Hepatocyte (in vitro differentiated cells): ENCODE measurements around the gene DGKD. TPM values are rescaled to one million over a fixed set of nuclear protein-coding genes. Genes with fewer than 3 reads are reported as not detected.

Experiments
- DNase-seq: peaks from one replicate; pipeline ENCODE4 v3.0.0-alpha.2; 2016; ENCODE audit warnings: low spot score
- H2AFZ ChIP-seq: fragments of 200-600 bp; sonication (generic); 2 replicates; pipeline ENCODE4 v1.6.0; 2016; ENCODE audit warnings: antibody characterized with exemption, mild to moderate bottlenecking
- H3K27ac ChIP-seq: fragments of 200-600 bp; sonication (generic); 2 replicates; pipeline ENCODE4 v1.5.1; 2016; ENCODE audit warnings: mild to moderate bottlenecking
- H3K27me3 ChIP-seq: fragments of 200-600 bp; sonication (generic); 2 replicates; pipeline ENCODE4 v1.6.1; 2016
- H3K36me3 ChIP-seq: fragments of 200-600 bp; sonication (generic); replicated peaks from 2 replicates; pipeline ENCODE4 v1.5.1; 2016; ENCODE audit warnings: low read depth; ENCODE audit not compliant: insufficient read depth
- H3K4me1 ChIP-seq: fragments of 200-600 bp; sonication (generic); 2 replicates; pipeline ENCODE4 v1.5.1; 2016; ENCODE audit warnings: mild to moderate bottlenecking, moderate library complexity; ENCODE audit not compliant: insufficient read depth
- H3K4me2 ChIP-seq: fragments of 200-600 bp; sonication (generic); 2 replicates; pipeline ENCODE4 v1.6.0; 2016
- H3K4me3 ChIP-seq: fragments of 200-600 bp; sonication (generic); 2 replicates; pipeline ENCODE4 v1.5.1; 2016; ENCODE audit warnings: mild to moderate bottlenecking
- H3K79me2 ChIP-seq: fragments of 200-600 bp; sonication (generic); 2 replicates; pipeline ENCODE4 v1.6.0; 2017; ENCODE audit warnings: mild to moderate bottlenecking
- H3K9me2 ChIP-seq: fragments of 200-600 bp; sonication (generic); replicated peaks from 2 replicates; pipeline ENCODE4 v1.6.0; 2017; ENCODE audit warnings: mild to moderate bottlenecking; ENCODE audit not compliant: insufficient read depth
- H3K9me3 ChIP-seq: fragments of 200-600 bp; sonication (generic); 2 replicates; pipeline ENCODE4 v1.5.1; 2016; ENCODE audit warnings: low read depth, mild to moderate bottlenecking
- H4K20me1 ChIP-seq: fragments of 200-600 bp; sonication (generic); 2 replicates; pipeline ENCODE4 v1.6.0; 2016; ENCODE audit warnings: mild to moderate bottlenecking; ENCODE audit not compliant: insufficient read depth, poor library complexity, severe bottlenecking
- EZH2 ChIP-seq: fragments of 200-600 bp; sonication (generic); IDR thresholded peaks from 2 replicates; pipeline ENCODE4 v1.6.1; 2016; ENCODE audit warnings: antibody characterized with exemption, mild to moderate bottlenecking, borderline replicate concordance
- EZH2phosphoT487 ChIP-seq: fragments of 200-600 bp; sonication (generic); IDR thresholded peaks from one replicate; pipeline ENCODE4 v1.6.1; 2018; ENCODE audit warnings: antibody characterized with exemption, mild to moderate bottlenecking, low read depth, moderate library complexity; ENCODE audit not compliant: unreplicated experiment, severe bottlenecking
- WGBS: methylation state at CpG from one replicate; pipeline ENCODE4 v1.1.6; 2016; ENCODE audit warnings: low lambda C conversion rate; ENCODE audit errors: missing lambda C conversion rate; 5-methylcytosine and 5-hydroxymethylcytosine counted together
- polyA plus RNA-seq: library from polyadenylated mRNA; unstranded; fragments of >200 nt; fragmentation: Nextera tagmentation; extraction: Ambion mirVana; gene quantifications from 2 replicates; pipeline ENCODE4 v1.2.1, GENCODE V29; 2016
- total RNA-seq: library from RNA; depleted of rRNA; stranded (reverse); fragments of >200 nt; gene quantifications from 2 replicates; pipeline ENCODE4 v1.2.3, GENCODE V29; 2014
- TF ChIP-seq, protein P1 (sequence below): fragments of 200-600 bp; sonication (generic); IDR thresholded peaks from 2 replicates; pipeline ENCODE4 v1.5.1; 2016; ENCODE audit warnings: antibody characterized with exemption, mild to moderate bottlenecking; ENCODE audit not compliant: poor library complexity

Gene DGKD
- total and polyA plus RNA-seq, 2 experiments from 2014 or later: 14.2 to 14.3 TPM

DNA sequence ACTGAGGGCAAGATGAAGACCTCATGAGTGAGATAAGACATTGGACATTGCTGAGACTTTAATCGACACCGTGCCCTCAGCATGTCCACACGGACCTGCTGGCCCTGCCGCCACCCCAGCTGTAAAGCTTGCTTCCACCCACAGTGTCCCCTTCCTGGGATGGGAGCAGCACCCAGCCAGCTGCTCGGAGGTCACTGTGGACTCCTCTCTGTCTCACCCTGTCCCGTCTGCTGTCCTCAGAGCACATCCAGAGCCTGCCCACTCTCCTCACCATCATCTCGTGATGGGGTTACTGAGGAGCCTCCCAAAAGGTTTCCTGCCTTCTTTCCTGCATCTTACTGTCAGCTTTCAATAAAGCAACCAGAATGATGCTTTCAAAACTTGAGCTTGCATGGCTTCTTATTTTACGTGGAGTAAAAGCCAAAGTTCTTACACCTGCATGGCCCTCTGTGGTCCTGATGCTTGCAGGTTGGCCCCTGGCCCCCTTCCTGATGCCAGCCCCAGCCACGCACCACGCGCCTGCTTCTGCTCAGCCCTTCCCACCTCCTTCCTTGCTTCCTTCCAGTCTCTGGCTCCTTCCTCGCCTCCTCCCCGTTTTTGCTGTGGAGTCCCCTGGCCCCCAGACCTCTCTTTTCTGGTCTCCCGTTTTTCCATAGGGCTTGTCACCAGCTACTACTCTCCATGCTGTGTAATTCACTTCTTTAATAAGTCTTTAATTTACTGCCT is 67.0 kb downstream of the DGKD start:
- no peak overlapping the region for H3K4me3 ChIP-seq
- H3K27ac ChIP-seq: peak overlapping the region; percentile 95
- no peak overlapping the region for H3K4me2 ChIP-seq
- H3K36me3 ChIP-seq: no peaks in the 10 kb centered on the region
- no peaks in the 10 kb centered on the region for H3K27me3 ChIP-seq
- TF ChIP-seq, protein P1, sequence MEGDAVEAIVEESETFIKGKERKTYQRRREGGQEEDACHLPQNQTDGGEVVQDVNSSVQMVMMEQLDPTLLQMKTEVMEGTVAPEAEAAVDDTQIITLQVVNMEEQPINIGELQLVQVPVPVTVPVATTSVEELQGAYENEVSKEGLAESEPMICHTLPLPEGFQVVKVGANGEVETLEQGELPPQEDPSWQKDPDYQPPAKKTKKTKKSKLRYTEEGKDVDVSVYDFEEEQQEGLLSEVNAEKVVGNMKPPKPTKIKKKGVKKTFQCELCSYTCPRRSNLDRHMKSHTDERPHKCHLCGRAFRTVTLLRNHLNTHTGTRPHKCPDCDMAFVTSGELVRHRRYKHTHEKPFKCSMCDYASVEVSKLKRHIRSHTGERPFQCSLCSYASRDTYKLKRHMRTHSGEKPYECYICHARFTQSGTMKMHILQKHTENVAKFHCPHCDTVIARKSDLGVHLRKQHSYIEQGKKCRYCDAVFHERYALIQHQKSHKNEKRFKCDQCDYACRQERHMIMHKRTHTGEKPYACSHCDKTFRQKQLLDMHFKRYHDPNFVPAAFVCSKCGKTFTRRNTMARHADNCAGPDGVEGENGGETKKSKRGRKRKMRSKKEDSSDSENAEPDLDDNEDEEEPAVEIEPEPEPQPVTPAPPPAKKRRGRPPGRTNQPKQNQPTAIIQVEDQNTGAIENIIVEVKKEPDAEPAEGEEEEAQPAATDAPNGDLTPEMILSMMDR: no peak
- TF ChIP-seq EZH2: no peak
- no peak for TF ChIP-seq EZH2phosphoT487
- no peak for DNase-seq
- H4K20me1 ChIP-seq: no peaks in the 10 kb centered on the region
- no peaks in the 10 kb centered on the region for H3K9me3 ChIP-seq
- no peak overlapping the region for H2AFZ ChIP-seq
- whole genome bisulfite sequencing: 91% methylated on average over 14 of the region's 14 CpGs
- peaks cover 37% of the 10 kb centered on the region for H3K4me1 ChIP-seq
- no peaks in the 10 kb centered on the region for H3K9me2 ChIP-seq
- H3K79me2 ChIP-seq: peaks cover 42% of the 10 kb centered on the region

DNA sequence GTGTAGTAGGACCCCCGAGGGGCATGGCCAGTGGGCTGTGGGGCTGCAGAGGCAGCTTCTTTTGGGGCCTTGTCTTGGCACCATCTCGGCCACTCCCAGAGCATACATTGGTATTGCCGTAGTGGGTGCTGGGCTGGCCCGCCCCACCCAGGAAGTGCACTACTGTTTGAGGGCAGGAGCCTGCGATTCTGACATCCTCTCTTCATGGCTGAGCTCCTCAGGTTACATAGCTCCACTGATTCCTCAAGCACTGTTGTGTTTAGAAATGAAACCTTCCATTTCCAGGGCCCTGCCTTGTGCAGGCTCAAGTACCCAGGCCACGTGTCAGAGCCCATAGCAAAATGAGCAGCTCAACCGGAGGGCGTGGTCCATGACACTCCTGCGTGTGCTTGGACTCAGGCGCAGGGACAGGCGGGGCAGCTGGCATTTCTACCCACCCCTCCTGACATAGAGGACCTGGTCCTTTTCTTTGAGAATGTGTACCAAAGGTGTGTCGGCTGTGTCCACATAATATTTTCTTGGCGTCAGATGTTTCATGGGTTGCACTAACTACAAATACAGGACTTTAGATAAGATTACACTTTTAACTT is 67.9 kb downstream of the DGKD start:
- 71% methylated on average over 13 of the region's 13 CpGs for WGBS
- TF ChIP-seq EZH2: no peak
- H3K4me1 ChIP-seq: peaks cover 37% of the 10 kb centered on the region

GRCh38 chr2:233422649-233423551 is 68.6 kb downstream of the DGKD start:
- peak overlapping the region; percentile 93 for H3K27ac ChIP-seq

More for the DNA sequence above, 67.9 kb downstream of the DGKD start:
- peak; percentile 88 for DNase-seq
- Histone ChIP-seq H3K9me2 (no peaks in the 10 kb centered on the region), H3K9me3 (no peaks in the 10 kb centered on the region), H3K4me2 (no peak overlapping the region), H3K27ac (peak overlapping the region; percentile 95), H3K79me2 (peaks cover 46% of the 10 kb centered on the region), H3K27me3 (no peaks in the 10 kb centered on the region), H2AFZ (no peak overlapping the region), H4K20me1 (no peaks in the 10 kb centered on the region), H3K36me3 (no peaks in the 10 kb centered on the region), H3K4me3 (no peak overlapping the region)

More at GRCh38 chr2:233422649-233423551, 68.6 kb downstream of the DGKD start:
- H2AFZ ChIP-seq: no peak overlapping the region
- peaks cover 37% of the 10 kb centered on the region for H3K4me1 ChIP-seq
- DNase-seq: peak; percentile 33
- H3K79me2 ChIP-seq: peaks cover 49% of the 10 kb centered on the region
- H3K4me2 ChIP-seq: peak overlapping the region; percentile 30
- no peak overlapping the region for H3K4me3 ChIP-seq
- H4K20me1 ChIP-seq: no peaks in the 10 kb centered on the region
- no peaks in the 10 kb centered on the region for H3K27me3 ChIP-seq
- H3K9me2 ChIP-seq: no peaks in the 10 kb centered on the region
- TF ChIP-seq, protein P1: no peak
- no peak for TF ChIP-seq EZH2
- TF ChIP-seq EZH2phosphoT487: no peak
- no peaks in the 10 kb centered on the region for H3K9me3 ChIP-seq
- WGBS: 75% methylated on average over 12 of the region's 12 CpGs
- no peaks in the 10 kb centered on the region for H3K36me3 ChIP-seq
